GM18867 (cell line): ENCODE results near the gene FAHD2B.
"Not testable (repeated sequence)": the region's sequence is repeated elsewhere in the genome, so short reads cannot be mapped to it uniquely, and the experiment has no call there.

Experiments
- ATAC-seq: cut with Tn5 transposase; IDR thresholded peaks from one replicate; pipeline ENCODE4 v1.9.1; 2021; ENCODE audit warnings: mild to moderate bottlenecking, moderate library complexity; ENCODE audit not compliant: unreplicated experiment

FAHD2B gene

GRCh38 chr2:97094772-97095611, at the start of gene FAHD2B:
FAHD2B (minus strand) TSS chr2:97094882; CDS start chr2:97091706, 3,176 bp downstream.
- peak; percentile 96 for ATAC-seq

- not testable (repeated sequence) for ATAC-seq
Measured at GRCh38 chr2:97144016-97144415, 49.3 kb upstream of the FAHD2B start.

GRCh38 chr2:97129090-97129489, 34.4 kb upstream of the FAHD2B start:
- not testable (repeated sequence) for ATAC-seq

- not testable (repeated sequence) for ATAC-seq
Measured at GRCh38 chr2:97113882-97114255, 19.2 kb upstream of the FAHD2B start.

- peak; percentile 97 for ATAC-seq
Measured at GRCh38 chr2:97113050-97113881, 18.6 kb upstream of the FAHD2B start, which contains the start of gene ANKRD36. ANKRD36 (plus strand) TSS chr2:97113153; CDS start chr2:97113740, 587 bp downstream.

GRCh38 chr2:97112320-97113049, 17.8 kb upstream of the FAHD2B start:
- ATAC-seq, result peak; percentile 40

- ATAC-seq, result not testable (repeated sequence)
Measured at GRCh38 chr2:97111246-97111645, 16.6 kb upstream of the FAHD2B start.

GRCh38 chr2:97106878-97107277, 12.2 kb upstream of the FAHD2B start:
- not testable (repeated sequence) for ATAC-seq

GRCh38 chr2:97098786-97099372, 4.2 kb upstream of the FAHD2B start:
- not testable (repeated sequence) for ATAC-seq

GRCh38 chr2:97095661-97096060, 979 bp upstream of the FAHD2B start:
- ATAC-seq, result no peak

GRCh38 chr2:97093983-97094771, 505 bp downstream of the FAHD2B start:
- ATAC-seq, result peak; percentile 20

GRCh38 chr2:97092946-97093345, 1.7 kb downstream of the FAHD2B start:
- not testable (repeated sequence) for ATAC-seq

GRCh38 chr2:97088706-97089105, 6.0 kb downstream of the FAHD2B start:
- ATAC-seq, result not testable (repeated sequence)

GRCh38 chr2:97085093-97085492, 9.6 kb downstream of the FAHD2B start:
- not testable (repeated sequence) for ATAC-seq

- ATAC-seq, result not testable (repeated sequence)
Measured at GRCh38 chr2:97083516-97083915, 11.2 kb downstream of the FAHD2B start.

- not testable (repeated sequence) for ATAC-seq
Measured at GRCh38 chr2:97082206-97082605, 12.5 kb downstream of the FAHD2B start.

- ATAC-seq, result not testable (repeated sequence)
Measured at GRCh38 chr2:97080855-97081254, 13.8 kb downstream of the FAHD2B start.

GRCh38 chr2:97077213-97077612, 17.5 kb downstream of the FAHD2B start:
- not testable (repeated sequence) for ATAC-seq

GRCh38 chr2:97070915-97071314, 23.8 kb downstream of the FAHD2B start:
- ATAC-seq, result not testable (repeated sequence)

GRCh38 chr2:97068722-97069121, 26.0 kb downstream of the FAHD2B start:
- ATAC-seq, result not testable (repeated sequence)
